ENCODE results near the gene C1QTNF6.
"Not testable (repeated sequence)": the region's sequence is repeated elsewhere in the genome, so short reads cannot be mapped to it uniquely, and the experiment has no call there.

C1QTNF6 gene

GRCh38 chr22:37206841-37207821, 19.1 kb upstream of the C1QTNF6 start:
- DNase-seq (ENCODE audit: low spot score), result no peak

- no peak for DNase-seq (ENCODE audit: low spot score)
These were observed 18.2 kb upstream of the C1QTNF6 start for GRCh38 chr22:37206118-37206840.

GRCh38 chr22:37205046-37205445, 17.0 kb upstream of the C1QTNF6 start:
- no peak for DNase-seq (ENCODE audit: low spot score)

GRCh38 chr22:37204045-37204655, 16.1 kb upstream of the C1QTNF6 start:
- no peak for DNase-seq (ENCODE audit: low spot score)

GRCh38 chr22:37203354-37204044, 15.5 kb upstream of the C1QTNF6 start:
- no peak for DNase-seq (ENCODE audit: low spot score)

GRCh38 chr22:37202716-37203115, 14.7 kb upstream of the C1QTNF6 start:
- no peak for DNase-seq (ENCODE audit: low spot score)

- no peak for DNase-seq (ENCODE audit: low spot score)
These were observed 14.0 kb upstream of the C1QTNF6 start for GRCh38 chr22:37202001-37202555.

GRCh38 chr22:37201443-37201820, 13.4 kb upstream of the C1QTNF6 start:
- DNase-seq (ENCODE audit: low spot score), result not testable (repeated sequence)

GRCh38 chr22:37199760-37200108, 11.7 kb upstream of the C1QTNF6 start:
- no peak for DNase-seq (ENCODE audit: low spot score)

- DNase-seq (ENCODE audit: low spot score), result peak; percentile 100
These were observed 11.2 kb upstream of the C1QTNF6 start for GRCh38 chr22:37199103-37199759.

- peak; percentile 91 for DNase-seq (ENCODE audit: low spot score)
These were observed 10.4 kb upstream of the C1QTNF6 start for GRCh38 chr22:37198258-37199102.

GRCh38 chr22:37197451-37198257, 9.6 kb upstream of the C1QTNF6 start:
- DNase-seq (ENCODE audit: low spot score), result no peak

- no peak for DNase-seq (ENCODE audit: low spot score)
These were observed 8.7 kb upstream of the C1QTNF6 start for GRCh38 chr22:37196539-37197450.

GRCh38 chr22:37195921-37196320, 7.9 kb upstream of the C1QTNF6 start:
- DNase-seq (ENCODE audit: low spot score), result no peak

- DNase-seq (ENCODE audit: low spot score), result no peak
These were observed 6.7 kb upstream of the C1QTNF6 start for GRCh38 chr22:37194750-37195149.

- no peak for DNase-seq (ENCODE audit: low spot score)
These were observed 5.7 kb upstream of the C1QTNF6 start for GRCh38 chr22:37193629-37194191.

- no peak for DNase-seq (ENCODE audit: low spot score)
These were observed 4.7 kb upstream of the C1QTNF6 start for GRCh38 chr22:37192741-37193140.

- DNase-seq (ENCODE audit: low spot score), result no peak
These were observed 4.2 kb upstream of the C1QTNF6 start for GRCh38 chr22:37192204-37192603.

Data from left forelimb (tissue), 1 donor.